Omental fat pad (tissue), 4 donors: ENCODE data around the gene CHRNA1. TPM values are rescaled to one million over a fixed set of nuclear protein-coding genes. Genes with fewer than 3 reads are reported as not detected.

Experiments
- ATAC-seq: fragments of 150-250 bp; one replicate; pipeline ENCODE4 v1.9.1; 2016; ENCODE audit warnings: mild to moderate bottlenecking, moderate library complexity; ENCODE audit not compliant: low FRiP score
- DNase-seq: peaks from one replicate; pipeline ENCODE4 v3.0.0-alpha.2; 2019; ENCODE audit warnings: low spot score
- total RNA-seq, 4 donors: library from RNA; depleted of rRNA; stranded (reverse); fragments of >200 nt; gene quantifications; one replicate each; pipeline ENCODE4 v1.1.0, GENCODE V29; 2016
- TF ChIP-seq, protein P1 (sequence below), 3 donors: fragments of 450-650 bp; IDR thresholded peaks; one replicate each; pipeline ENCODE4 v1.5.1; 2016 to 2017; ENCODE audit warnings: antibody characterized with exemption in 3 of 3, mild to moderate bottlenecking in 3 of 3, moderate library complexity in 2 of 3

CHRNA1 gene
- total RNA-seq, 4 donors from 2014 or later, result not detected

DNA sequence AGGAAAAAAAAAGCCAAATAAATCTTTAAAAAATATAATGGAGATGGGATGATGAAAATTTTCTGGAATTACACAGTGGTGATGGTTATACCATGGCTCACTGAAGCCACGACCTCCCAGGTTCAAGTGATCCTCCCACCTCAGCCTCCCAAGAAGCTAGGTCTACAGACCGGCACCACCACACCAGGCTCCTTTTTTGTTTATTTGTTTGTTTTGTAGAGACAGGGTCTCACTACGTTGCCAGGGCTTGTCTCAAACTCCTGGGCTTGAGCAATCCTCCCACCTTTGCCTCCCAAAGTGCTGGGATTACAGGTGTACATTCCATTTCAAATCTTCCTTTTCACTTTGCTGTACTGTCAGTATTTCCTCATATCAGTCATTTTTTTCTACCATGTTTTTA lies 61.7 kb downstream of the CHRNA1 start:
- TF ChIP-seq, protein P1, sequence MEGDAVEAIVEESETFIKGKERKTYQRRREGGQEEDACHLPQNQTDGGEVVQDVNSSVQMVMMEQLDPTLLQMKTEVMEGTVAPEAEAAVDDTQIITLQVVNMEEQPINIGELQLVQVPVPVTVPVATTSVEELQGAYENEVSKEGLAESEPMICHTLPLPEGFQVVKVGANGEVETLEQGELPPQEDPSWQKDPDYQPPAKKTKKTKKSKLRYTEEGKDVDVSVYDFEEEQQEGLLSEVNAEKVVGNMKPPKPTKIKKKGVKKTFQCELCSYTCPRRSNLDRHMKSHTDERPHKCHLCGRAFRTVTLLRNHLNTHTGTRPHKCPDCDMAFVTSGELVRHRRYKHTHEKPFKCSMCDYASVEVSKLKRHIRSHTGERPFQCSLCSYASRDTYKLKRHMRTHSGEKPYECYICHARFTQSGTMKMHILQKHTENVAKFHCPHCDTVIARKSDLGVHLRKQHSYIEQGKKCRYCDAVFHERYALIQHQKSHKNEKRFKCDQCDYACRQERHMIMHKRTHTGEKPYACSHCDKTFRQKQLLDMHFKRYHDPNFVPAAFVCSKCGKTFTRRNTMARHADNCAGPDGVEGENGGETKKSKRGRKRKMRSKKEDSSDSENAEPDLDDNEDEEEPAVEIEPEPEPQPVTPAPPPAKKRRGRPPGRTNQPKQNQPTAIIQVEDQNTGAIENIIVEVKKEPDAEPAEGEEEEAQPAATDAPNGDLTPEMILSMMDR (IDR thresholded peaks at IDR 0.05), result no peak
- DNase-seq (no peak), ATAC-seq (no peak)

DNA sequence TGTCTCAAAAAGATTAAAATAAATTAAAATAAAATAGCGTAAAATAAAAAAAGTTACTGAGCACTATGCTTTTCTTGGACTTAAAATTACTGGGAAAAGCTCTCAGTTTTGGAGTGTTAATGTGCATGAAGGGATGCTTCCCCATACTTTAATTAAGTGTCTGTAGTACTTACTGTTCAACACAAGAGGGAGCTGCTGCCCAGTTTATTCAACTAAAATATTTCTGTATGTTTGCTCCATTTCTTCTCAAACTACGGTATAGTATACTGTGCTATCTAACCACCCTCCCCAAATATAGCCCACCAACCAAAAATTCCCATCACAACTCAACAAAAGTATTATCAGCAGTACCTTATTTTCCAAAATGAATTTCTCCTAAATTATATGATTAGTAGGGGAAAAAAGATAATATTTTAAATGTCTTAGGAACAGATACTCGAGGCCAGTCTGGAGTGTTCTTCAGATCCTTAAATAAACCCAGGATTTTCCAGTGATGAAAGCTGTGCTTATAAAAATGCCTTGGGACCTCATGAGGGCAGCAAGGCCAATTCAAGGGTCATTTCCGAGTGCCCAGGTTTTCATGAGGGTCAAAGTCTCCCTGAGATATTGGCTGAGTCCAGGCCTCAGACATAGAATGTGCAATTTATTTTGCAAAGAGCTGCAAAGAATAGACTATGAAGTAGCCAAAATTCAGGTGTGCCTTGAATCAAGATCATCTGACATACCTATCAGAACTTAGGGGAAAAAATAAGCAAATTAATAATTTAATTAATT lies 64.1 kb downstream of the CHRNA1 start:
- DNase-seq (no peak), ATAC-seq (peak; percentile 56)
- TF ChIP-seq, protein P1 (IDR thresholded peaks at IDR 0.05), result peak in 1 of 3 donors; percentile 9

Other genes with a start within 250 kb of the CHRNA1 start
- gene WIPF1, start 166.7 kb downstream of the CHRNA1 start, total RNA-seq, result 10 to 100 TPM; 20.9 to 60.1 (median 43.3) TPM
- gene CHN1, start 240.9 kb upstream of the CHRNA1 start, total RNA-seq, result 10 to 100 TPM in 1 of 4 donors, 1 to 10 TPM in 3; 6.4 to 23.8 (median 8.7) TPM